ENCODE data around the gene CLIC1.

Gene CLIC1

DNA sequence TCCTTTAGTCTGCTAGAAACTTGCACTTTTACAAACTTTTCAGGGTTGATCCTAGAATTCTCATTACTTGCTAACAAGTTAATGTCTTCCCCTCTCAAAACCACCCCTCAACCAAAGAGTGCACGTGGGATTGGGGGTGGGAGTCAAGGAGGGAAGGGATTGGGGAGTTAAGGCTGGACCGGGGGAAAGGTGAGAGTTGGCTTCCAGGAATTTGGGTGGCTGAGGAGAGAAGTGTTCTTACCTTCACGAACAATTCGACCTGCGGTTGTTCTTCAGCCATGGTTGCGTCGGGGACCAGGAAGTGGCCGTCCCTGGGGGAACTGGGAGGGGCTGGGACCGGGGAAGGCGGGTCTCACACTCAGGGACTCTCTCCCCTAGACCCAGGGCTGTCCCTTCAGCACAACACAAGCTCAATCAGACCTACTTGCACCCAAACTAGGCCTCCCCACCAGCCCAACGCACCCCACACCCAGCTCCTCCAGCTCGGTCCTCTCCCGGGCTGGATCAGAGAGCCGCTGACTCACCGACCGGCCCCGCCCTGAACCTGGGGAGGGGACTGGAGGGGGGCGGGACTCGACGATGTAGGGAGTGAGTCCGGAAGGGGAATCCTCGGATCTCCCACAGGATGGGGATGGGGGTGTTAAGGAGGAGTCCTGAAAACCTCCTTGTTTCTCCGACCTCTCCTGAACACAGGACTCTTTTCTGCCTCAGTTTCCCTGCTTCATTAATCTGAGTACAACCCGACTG lies at the start of gene CLIC1:
Gene CLIC1, minus strand, starts transcription at position 510 of the 747 bp plus-strand sequence. Its CDS starts 230 bp downstream, at position 280.
- FAIRE-seq: no peak

DNA sequence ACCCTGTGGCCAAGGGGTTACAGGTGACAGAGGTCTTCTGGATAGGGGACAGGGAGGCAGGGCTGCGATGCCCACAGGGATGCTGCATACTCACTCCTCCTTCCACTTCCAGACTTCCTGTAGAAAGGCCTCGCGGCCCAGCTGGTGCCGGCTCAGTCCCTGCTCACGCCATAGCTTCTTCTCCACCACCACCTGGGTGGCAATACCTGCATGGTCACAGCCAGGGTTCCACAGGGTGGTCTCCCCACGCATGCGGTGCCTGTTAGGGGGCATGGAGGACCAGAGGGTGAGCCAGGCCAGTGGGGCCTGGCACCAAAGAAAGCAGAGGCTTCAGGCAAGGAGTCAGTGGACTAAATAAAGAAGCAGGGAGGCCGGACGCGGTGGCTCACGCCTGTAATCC lies 49.1 kb upstream of the CLIC1 start:
- FAIRE-seq: no peak

DNA sequence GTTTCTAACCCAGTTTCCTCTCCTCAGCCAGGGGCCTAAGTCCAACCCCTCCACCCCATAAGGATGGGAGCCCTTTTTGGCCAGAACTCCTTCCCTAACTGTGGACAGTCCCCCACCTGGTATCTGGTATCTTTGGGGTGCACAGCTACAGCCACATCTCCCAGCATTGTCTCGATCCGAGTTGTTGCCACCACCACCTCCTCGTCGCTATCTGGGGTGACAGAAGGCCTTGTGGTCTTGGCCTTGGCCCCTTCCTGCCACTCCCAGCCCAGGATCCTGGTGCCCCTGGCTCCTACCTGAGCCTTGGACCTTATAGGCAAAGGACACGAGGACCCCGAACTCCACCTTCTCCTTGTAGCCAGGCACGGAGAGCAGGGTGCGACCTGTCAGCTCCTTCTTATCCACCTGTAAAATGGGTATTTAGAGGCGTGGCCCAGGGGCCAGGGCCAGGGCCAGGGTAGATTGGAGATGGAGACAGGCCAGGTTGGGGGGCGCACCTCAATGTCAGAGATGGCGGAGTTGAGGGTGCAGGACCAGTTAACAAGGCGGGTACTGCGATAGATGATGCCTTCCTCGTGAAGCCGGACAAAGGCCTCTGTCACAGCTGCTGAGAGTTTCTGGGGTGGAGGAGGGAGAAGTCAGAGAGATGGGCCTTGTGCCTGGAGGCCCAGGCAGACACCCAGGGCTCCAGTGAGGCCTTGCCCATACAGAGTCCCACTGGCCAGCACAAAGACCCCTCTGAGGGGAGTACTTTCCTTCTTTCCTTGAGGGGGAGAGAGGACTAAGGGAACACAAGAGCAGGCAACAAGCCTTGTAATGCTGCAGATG lies 48.0 kb upstream of the CLIC1 start:
- no peak for FAIRE-seq

DNA sequence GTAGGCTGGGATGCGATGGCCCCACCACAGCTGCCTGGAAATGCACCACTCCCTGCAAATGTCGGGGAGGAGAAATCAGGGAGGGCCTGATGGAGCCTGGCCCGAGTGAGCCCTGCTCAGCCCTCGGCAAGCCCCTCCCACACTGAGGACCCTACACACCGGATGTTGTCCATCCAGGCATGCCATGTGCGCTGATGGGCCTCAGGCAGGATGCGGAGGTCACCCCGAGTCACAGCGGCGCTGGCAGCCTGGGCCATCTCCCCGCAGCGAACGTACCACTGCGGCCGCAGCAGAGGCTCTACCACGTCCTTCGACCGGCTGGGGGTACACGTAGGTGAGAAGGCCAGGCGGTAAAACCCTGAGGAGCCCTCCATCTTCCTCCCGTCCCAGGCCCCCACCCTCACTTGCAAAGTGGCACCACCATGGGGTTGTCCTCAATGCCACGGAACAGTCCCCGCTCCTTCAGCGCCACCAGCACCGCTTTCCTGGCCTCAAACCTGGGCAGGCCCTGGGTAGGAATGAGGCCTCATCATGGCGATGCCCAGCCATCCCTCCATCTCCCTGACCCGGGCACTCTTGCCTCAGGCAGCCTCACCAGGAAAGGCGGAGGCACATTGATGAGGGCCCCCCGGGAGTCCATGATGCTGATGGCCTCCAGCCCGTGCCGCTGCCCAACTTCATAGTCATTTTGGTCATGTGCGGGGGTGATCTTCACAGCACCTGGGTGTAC lies 46.0 kb upstream of the CLIC1 start:
- FAIRE-seq: no peak

DNA sequence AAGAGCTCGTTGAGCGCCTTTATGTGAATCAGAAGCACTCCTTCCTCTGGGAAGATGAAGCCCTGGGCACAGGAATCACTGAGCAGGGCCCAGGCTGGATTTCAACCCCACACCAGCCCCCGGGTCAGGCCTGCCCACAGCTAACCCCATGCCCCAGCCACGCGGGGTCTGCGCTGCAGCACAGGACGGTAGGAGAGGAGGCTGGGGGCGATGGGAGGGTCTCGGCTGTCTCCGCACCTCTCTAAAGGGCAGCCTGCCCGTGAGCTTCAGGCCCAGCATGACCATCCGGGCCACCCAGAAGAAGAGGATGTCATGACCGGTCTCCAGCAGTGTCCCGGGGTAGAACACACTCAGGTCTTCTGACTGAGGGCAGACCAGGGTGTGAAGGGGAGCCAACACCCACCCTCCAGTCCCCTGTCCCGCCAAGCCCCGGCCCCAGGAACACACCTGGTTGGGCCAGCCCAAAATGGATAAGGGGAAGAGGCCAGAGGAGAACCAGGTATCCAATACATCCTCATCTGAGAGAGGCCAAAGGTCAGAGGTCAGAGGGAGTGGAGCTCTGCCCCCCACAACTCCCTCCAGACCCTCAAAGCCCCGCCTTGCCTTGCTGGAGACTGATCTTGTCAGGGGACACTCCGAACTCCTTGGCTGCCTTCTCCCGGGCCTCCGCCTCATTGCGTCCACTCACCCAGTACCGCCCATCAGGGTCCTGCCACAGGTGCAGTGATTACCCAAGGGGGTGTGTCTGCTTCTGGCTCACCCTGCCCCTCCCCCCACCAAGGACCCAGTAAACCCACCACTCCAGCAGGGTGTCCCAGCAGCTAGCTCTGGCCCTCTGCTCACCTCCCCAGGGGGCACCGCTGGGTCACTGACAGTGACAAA lies 45.2 kb upstream of the CLIC1 start:
- no peak for FAIRE-seq

DNA sequence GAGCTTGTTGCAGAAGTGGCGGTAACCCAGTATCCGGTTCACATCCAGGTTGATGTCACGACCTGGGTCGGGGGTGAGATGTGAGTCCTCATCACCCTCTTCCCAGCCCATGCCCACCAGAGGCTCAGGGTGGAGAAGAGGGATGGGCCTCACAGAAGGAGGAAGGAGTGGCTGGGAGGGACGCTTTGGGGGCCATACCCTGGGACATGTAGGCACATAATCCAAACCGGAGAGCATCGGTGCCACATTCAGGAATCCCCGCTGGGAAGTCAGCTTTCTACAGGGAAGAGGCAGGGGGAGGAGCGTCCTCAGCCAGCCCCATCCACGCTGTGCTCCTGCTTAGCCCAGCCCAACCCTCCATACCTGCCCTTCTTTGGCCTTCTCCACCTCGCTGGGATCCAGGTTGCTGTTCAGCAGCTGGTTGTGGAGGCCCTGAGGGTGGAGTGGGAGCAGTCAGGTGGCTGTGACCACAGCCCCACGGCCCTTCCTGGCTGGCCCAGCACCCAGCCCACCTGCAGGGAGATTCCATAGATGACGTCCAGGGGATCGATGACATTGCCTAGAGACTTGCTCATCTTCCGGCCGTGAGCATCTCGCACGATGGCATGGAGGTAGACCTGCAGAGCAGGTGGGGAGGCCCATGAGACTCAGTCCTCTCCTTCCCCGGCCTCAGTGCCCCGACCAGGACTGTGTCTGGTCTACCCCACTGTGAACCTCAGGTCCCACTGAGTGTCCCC lies 44.3 kb upstream of the CLIC1 start:
- FAIRE-seq: no peak

DNA sequence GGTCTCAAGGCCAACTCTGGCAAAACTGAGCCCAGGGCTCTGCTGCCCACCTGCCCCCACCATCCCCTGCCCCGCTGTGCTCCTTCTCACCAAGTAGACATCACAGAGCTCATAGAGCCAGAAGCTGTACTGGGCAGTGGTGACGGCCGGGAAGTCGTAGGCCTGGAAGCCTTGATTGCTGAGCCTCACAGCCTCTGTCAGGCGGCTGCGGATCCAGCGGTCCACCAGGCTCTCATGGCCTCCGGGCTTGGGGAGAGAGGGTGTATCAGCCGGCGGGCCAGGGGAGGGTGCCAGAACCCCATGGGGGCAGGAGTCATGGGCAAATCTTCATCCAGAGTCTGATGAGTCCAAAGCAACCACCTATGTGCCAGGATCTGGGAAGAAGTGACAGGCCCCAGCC lies 43.6 kb upstream of the CLIC1 start:
- no peak for FAIRE-seq

DNA sequence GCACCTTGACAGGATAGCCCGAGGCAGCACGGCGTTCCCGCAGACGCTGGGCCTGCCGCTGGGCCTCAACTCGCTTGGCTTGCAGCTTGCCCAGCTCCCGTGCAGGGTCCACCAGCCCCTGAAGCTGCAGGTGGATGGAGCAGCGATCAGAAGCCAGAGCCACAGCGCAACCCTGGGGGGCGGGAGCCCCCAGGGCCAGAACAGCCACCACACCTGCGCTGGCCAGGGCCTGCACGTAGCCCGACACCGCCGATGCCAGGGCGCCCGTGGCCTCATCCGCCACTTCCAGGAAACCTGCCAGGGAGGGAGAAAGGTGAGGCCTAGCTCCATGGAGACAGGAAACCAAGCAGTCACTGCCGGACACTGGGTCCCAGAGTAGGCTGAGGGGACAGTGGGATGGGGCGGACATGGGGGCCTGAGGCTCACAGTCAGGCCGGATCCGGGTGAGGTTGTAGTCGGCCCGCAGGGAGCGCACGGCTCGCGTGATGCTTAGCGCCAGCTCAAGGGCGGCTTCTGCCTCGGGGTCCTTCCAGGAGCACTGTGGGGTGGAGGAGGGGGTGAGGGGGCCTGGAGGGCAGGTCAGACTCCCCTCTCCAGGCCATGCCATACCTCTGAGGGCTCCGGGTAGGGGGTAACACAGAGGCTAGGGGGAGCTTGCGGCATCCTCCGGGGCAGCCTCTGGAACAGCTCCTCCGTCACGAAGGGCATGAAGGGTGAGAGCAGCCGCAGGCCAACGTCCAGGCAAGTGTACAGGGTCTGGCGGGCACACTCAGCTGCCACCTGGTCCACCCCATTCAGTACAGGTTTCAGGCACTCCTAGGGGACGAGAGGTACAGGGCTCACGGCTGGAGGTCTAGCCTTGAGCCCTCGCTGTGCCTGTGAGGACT lies 42.9 kb upstream of the CLIC1 start:
- FAIRE-seq: no peak

DNA sequence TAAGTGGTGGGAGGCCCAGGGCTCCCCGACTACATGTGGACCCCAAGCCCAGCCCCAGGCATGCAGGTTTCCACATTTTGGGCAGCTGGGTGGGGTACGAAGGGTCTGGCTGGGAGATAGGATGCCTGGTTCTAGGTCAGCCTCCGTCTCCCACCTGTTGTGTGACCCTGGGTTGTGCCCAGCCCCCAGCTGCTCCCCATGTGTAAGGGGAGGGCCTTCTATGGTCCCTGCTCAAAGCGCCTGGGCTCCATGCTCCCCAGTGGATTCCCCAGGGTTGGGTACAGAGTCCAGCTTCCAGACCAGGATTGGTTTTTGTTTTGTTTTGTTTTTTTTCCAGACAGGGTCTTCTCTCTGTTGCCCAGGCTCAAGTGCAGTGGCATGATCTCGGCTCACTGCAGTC lies 41.9 kb upstream of the CLIC1 start:
- no peak for FAIRE-seq

DNA sequence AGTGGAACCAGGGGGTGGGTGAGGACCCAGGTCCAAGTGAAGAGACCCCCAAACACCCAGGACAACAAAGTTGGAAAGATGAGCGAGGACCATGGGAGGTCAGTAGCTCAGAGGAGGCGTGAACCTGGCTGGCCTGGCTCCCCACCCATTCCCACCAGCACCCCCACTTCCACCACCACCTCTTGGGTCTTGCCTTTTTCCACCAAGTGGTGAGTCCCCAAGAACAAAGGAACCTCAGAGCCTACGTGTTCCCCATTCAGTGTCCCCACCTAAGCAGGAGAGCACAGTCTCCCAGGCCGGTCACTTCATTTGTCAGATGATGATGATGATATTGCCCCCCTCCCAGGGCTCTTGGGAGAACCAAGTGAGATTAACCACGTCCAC lies 41.3 kb upstream of the CLIC1 start:
- no peak for FAIRE-seq

DNA sequence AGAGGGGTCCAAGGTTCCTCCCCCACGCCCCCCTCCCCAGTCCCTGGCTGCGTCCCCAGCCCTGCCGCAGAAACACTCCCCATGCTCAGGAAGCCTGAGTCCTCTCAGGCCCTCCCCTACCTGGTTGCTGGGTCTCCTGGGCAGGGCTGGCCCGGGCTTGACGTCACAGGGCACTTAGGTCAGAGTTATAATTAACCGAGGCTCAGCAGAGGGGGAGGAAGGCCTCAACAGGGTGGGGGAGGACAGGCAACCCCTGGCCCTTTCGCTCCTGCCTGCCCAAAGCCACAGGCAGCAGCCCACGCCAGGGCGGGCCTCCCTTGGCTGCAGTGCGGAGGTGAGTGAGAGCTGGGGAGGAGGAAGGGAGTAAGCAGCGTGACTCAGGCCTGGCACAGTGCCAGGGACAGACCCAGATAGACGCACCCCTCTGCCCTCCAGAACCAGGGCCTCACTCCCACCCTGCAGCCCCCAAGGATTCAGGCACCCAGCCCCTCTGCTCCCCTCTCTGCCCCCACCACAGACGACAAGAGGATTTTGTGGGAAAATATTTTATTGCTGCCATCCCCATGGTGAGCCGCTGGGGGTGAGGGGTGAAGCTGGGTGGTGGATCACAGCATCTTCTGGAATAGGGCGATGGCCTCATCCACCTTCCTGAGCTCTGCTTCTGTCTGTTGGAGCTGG lies 40.8 kb upstream of the CLIC1 start, which contains the start of gene VWA7:
Gene VWA7, minus strand, starts transcription at position 340 of the 678 bp plus-strand sequence. CDS start 549 bp downstream, outside the sequence.
- FAIRE-seq: no peak

DNA sequence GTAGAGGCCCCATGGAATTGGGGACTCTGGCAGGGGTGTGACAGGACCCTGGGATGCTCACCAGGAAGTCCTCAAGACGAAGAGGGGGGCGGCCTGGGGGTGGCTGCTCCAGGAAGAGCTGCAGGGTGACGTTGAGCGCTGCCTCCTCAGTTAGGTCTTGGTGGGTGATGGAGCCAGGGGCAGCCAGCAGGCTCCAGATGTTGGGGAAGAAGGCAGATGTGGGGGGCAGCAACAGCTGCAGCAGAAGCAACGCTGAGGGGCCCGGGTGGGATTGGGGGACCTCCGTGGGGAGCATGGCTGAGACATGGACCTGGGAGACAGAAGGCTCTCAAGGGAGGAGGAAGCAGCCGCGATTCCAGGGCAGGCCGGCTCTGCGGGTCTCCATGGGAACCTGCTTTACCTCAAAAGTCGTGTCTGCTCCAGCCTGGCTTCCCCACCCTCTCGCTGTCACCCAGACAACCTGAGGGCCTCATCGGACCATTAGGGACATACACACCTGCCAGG lies 40.2 kb upstream of the CLIC1 start:
- no peak for FAIRE-seq

DNA sequence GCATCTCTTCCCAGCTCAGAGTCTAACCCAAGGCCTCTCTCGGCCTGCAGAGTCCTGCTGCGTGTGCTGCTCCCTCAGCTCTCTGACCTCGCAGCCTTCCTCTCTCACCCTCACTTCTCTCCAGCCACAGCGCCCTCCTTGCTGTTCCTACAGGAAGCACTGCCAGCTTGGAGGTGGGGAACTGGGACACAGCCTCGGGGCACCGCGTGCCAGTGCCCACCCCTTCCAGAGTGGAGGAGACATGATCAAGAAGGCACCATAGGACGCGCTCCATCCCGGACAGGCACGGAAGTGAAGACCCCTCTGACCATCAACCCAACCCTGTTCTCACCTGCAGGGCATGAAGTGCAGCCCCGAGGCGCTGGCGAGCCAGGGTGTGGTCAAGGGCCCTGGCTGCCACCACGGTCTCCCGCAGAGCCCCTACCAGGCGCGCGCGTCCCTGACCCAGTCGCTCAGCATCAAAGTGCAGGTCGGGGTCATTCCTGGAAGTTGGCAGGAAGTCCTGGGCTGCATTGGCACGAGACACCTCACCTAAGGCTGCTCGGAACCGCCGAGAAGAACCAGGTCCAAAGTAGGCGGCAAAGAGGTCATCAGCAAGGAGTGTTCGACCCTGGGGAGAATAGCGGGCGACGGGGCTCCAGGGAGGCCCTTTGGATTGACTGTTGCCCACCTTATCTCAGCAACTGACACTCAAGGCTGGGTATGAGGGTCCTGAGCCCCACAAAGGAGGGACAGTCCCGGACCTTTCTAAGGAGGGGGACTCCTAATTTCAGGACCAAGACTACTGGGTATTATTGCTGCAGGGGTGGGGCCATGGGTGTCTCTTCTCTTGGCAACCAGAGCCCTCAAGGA lies 39.5 kb upstream of the CLIC1 start:
- FAIRE-seq: no peak

DNA sequence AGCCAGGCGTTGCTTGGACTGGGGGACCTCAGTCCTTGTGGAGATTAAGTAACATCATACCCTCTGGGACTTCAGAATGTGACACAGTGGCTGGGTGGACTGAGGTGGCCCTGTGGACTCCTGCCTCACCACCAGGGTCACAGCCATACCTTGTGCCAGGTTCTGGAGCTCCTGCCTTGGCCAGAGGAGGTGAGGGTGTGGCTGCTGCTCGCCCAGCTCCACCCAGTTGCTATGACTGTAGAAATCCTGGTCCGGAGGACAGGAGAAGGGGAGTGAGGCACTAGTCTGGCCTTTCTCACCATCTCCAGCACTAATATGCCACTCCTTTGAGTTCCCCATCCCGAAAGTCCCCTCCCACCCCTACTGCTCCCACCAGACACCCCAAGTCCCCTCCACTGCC lies 38.9 kb upstream of the CLIC1 start:
- FAIRE-seq: no peak

DNA sequence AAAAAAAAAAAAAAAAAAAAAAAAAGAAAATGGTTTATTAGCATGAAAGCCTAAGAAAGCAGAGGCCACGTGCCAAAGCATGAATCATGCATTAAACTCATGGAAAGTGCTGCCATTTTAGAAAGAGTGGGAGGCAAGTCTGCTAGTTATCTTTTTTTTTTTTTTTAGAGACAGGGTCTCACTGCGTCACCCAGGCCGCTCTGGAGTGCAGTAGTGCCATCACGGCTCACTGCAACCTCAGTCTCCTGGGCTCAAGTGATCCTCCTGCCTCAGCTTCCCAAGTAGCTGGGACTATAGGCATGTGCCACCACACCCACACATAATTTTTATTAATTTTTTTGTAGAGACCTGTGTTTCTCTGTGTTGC lies 35.6 kb upstream of the CLIC1 start:
- FAIRE-seq: no peak

DNA sequence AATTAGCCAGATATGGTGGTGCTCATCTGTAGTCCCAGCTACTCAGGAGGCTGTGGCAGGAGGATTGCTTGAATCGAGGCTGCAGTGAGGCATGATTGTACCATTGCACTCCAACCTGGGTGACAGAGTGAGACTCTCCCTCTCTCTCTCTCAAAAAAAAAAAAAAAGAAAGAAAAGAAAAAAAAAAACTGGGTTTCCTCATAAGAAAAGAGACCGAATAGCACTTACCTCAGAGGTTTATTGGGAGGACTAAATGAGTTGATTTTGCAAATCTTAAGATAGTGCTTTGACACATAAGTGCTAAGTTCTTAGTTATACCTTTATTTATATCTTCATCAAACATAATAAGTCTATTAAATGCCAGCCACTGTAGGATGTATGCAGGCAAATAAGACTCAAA lies 34.5 kb upstream of the CLIC1 start:
- FAIRE-seq: no peak

DNA sequence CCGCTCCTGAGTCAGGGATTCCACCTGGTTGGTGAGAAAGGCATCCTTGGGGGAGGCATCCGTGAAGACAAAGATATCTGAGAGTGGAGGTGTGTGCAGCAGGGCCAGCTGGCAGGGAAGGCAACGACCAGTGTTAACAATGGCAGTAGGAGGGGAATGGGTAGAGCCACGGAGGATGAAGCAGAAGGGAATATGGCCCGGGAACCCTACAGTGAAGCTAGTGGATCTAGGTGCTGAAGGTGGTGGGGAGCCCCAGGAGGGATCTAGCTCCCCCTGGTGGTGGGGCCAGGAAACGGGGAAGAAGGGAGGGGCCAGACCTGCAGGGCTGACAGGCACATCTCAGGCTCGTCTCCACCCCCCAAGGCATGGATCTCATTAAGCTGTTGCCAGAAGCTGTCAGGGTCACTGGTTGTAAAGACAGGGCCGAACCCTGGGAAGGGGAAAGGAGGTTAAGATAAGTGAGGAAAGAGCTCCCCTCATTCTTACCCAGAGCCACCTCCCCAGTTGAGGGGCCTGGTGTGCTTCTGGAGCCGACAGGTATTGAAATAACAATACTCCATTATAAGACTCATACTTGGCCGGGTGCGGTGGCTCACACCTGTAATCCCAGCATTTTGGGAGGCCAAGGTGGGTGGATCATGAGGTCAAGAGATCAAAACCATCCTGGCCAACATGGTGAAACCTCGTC lies 33.5 kb upstream of the CLIC1 start:
- no peak for FAIRE-seq

Data from colon (tissue), 2 donors.